DOHH2 (cell line): ENCODE results near the gene SRRD.

Source experiments
- EZH2phosphoT487 ChIP-seq: fragments of 200-600 bp; sonication (generic); IDR thresholded peaks from 2 replicates; pipeline ENCODE4 v1.6.1; 2017; ENCODE audit warnings: borderline replicate concordance, mild to moderate bottlenecking, antibody characterized with exemption, low read length, moderate library complexity, mixed read lengths
- TF ChIP-seq, protein P1 (sequence below): fragments of 200-600 bp; sonication (generic); IDR thresholded peaks from one replicate; pipeline ENCODE4 v1.5.1; 2014; ENCODE audit warnings: antibody characterized with exemption, mild to moderate bottlenecking, low read depth, low read length; ENCODE audit not compliant: poor library complexity, severe bottlenecking

DNA sequence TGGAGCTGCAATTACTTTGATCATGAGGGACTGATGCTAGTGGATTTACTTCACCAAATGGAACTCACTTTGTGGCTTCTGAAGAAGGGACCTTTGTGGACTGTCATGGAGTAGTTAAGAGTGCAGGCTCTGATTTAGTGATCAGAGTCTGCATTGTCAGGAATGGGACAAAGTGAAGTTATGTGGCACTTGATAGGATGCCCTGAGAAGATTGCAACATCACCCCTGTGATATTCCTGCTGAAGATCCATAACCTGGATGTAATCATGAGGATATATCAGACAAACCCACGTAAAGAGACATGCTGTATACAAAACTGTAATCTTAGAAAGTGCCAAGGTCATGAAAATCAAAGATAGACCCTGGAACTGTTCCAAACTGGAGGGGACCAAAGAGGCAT lies 30.2 kb downstream of the SRRD start:
- TF ChIP-seq, protein P1, sequence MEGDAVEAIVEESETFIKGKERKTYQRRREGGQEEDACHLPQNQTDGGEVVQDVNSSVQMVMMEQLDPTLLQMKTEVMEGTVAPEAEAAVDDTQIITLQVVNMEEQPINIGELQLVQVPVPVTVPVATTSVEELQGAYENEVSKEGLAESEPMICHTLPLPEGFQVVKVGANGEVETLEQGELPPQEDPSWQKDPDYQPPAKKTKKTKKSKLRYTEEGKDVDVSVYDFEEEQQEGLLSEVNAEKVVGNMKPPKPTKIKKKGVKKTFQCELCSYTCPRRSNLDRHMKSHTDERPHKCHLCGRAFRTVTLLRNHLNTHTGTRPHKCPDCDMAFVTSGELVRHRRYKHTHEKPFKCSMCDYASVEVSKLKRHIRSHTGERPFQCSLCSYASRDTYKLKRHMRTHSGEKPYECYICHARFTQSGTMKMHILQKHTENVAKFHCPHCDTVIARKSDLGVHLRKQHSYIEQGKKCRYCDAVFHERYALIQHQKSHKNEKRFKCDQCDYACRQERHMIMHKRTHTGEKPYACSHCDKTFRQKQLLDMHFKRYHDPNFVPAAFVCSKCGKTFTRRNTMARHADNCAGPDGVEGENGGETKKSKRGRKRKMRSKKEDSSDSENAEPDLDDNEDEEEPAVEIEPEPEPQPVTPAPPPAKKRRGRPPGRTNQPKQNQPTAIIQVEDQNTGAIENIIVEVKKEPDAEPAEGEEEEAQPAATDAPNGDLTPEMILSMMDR = no peak
- TF ChIP-seq EZH2phosphoT487 = no peak
